Gastroesophageal sphincter (tissue), 4 donors: ENCODE measurements around the gene TNS3. TPM values are rescaled to one million over a fixed set of nuclear protein-coding genes. Genes with fewer than 3 reads are reported as not detected.

Experiments used
- ATAC-seq: fragments of 150-250 bp; one replicate; pipeline ENCODE4 v1.9.1; 2016; ENCODE audit warnings: mild to moderate bottlenecking, moderate library complexity
- H3K27ac ChIP-seq, 4 donors: fragments of 200-600 bp; sonication (generic) in 3 of 4; 1 replicate in 3 of 4; 2 replicates in 1 of 4; pipeline ENCODE4 v1.5.1; 2016 to 2019
- H3K27me3 ChIP-seq: fragments of 200-600 bp; sonication (generic); one replicate; pipeline ENCODE4 v1.5.1; 2019
- H3K36me3 ChIP-seq, 2 donors: fragments of 200-600 bp; sonication (generic); one replicate each; pipeline ENCODE4 v1.5.1; 2019; ENCODE audit warnings: control low read depth in 1 of 2
- H3K4me1 ChIP-seq, 3 donors: fragments of 200-600 bp; sonication (generic); 1 replicate in 2 of 3; 2 replicates in 1 of 3; pipeline ENCODE4 v1.5.1; 2016 to 2019; ENCODE audit warnings: control low read depth in 2 of 3
- H3K4me3 ChIP-seq, 2 donors: fragments of 200-600 bp; sonication (generic); one replicate each; pipeline ENCODE4 v1.5.1; 2019; ENCODE audit warnings: mild to moderate bottlenecking in 1 of 2, moderate library complexity in 1 of 2
- H3K9me3 ChIP-seq, 3 donors: fragments of 200-600 bp; sonication (generic); one replicate each; pipeline ENCODE4 v1.5.1; 2017 to 2019; ENCODE audit warnings: control low read depth in 2 of 3
- CTCF ChIP-seq, 4 experiments: fragments of 200-600 bp in 2 of 4; fragments of 450-650 bp in 2 of 4; sonication (generic) in 1 of 4; IDR thresholded peaks; one replicate each; pipeline ENCODE4 v1.5.1; 2017 to 2019; ENCODE audit warnings: antibody characterized with exemption in 4 of 4, mild to moderate bottlenecking in 2 of 4, moderate library complexity in 2 of 4
- EP300 ChIP-seq: sonication (generic); formaldehyde crosslinking; IDR thresholded peaks from one replicate; pipeline ENCODE4 v1.6.1; 2017; ENCODE audit warnings: antibody characterized with exemption, mild to moderate bottlenecking
- POLR2A ChIP-seq, 2 donors: fragments of 450-650 bp; IDR thresholded peaks; one replicate each; pipeline ENCODE4 v1.6.1; 2017; ENCODE audit warnings: antibody characterized with exemption in 2 of 2, mild to moderate bottlenecking in 2 of 2, moderate library complexity in 1 of 2
- POLR2AphosphoS5 ChIP-seq: sonication (generic); formaldehyde crosslinking; IDR thresholded peaks from one replicate; pipeline ENCODE4 v1.6.1; 2017; ENCODE audit warnings: antibody characterized with exemption
- WGBS, 2 donors: methylation state at CpG; one replicate each; pipeline ENCODE4 v1.1.5; 2018; ENCODE audit warnings: low coverage in 1 of 2; 5-methylcytosine and 5-hydroxymethylcytosine counted together
- total RNA-seq, 4 donors: library from RNA; depleted of rRNA; stranded (reverse); fragments of >200 nt; gene quantifications; one replicate each; pipeline ENCODE4 v1.1.0, GENCODE V29; 2016

Gene TNS3
- total RNA-seq, 4 donors from 2014 or later = 35.0 to 61.3 (median 45.1) TPM

GRCh38 chr7:47389923-47390630, 191.8 kb downstream of the TNS3 start:
- Histone ChIP-seq H3K4me1 (peaks cover 0 to 13% (median 0%) of the 10 kb centered on the region in 3 donors), H3K9me3 (no peaks in the 10 kb centered on the region), H3K27me3 (no peaks in the 10 kb centered on the region), H3K27ac (no peak overlapping the region), H3K4me3 (no peak overlapping the region), H3K36me3 (peaks cover 0 to 53% of the 10 kb centered on the region in 2 donors)
- TF ChIP-seq CTCF (IDR thresholded peaks at IDR 0.05) = no peak
- TF ChIP-seq POLR2AphosphoS5 = no peak
- TF ChIP-seq POLR2A (IDR thresholded peaks at IDR 0.05) = no peak
- TF ChIP-seq EP300 = no peak
- no peak for ATAC-seq
- 90 to 92% methylated on average over 2 of the region's 12 CpGs for WGBS, 2 donors

GRCh38 chr7:47389171-47389922, 192.6 kb downstream of the TNS3 start:
- Histone ChIP-seq H3K4me3 (no peak overlapping the region), H3K27ac (no peak overlapping the region), H3K36me3 (peaks cover 0 to 51% of the 10 kb centered on the region in 2 donors), H3K4me1 (peaks cover 0 to 13% (median 0%) of the 10 kb centered on the region in 3 donors), H3K27me3 (no peaks in the 10 kb centered on the region), H3K9me3 (no peaks in the 10 kb centered on the region)
- no peak for ATAC-seq
- 80 to 88% methylated on average over 2 to 6 of the region's 16 CpGs for WGBS, 2 donors
- TF ChIP-seq POLR2A (IDR thresholded peaks at IDR 0.05) (no peak), POLR2AphosphoS5 (no peak), EP300 (no peak), CTCF (IDR thresholded peaks at IDR 0.05) (no peak)

- H3K27me3 ChIP-seq = no peaks in the 10 kb centered on the region
- H3K27ac ChIP-seq = no peak overlapping the region
- H3K36me3 ChIP-seq = peaks cover 0 to 35% of the 10 kb centered on the region in 2 donors
- 44 to 84% methylated on average over 3 to 4 of the region's 5 CpGs for WGBS, 2 donors
- H3K4me1 ChIP-seq = peaks cover 0 to 8% (median 0%) of the 10 kb centered on the region in 3 donors
- ATAC-seq = no peak
- TF ChIP-seq POLR2A (IDR thresholded peaks at IDR 0.05) = no peak
- TF ChIP-seq EP300 = no peak
- no peak for TF ChIP-seq CTCF (IDR thresholded peaks at IDR 0.05)
- no peak overlapping the region for H3K4me3 ChIP-seq
- no peaks in the 10 kb centered on the region for H3K9me3 ChIP-seq
Observed at GRCh38 chr7:47387506-47387905, 194.4 kb downstream of the TNS3 start.

- Histone ChIP-seq H3K27me3 (no peaks in the 10 kb centered on the region), H3K4me1 (no peaks in the 10 kb centered on the region), H3K4me3 (no peak overlapping the region), H3K27ac (no peak overlapping the region), H3K36me3 (peaks cover 0 to 27% of the 10 kb centered on the region in 2 donors), H3K9me3 (no peaks in the 10 kb centered on the region)
- 90 to 99% methylated on average over 5 to 10 of the region's 14 CpGs for WGBS, 2 donors
- no peak for TF ChIP-seq CTCF (IDR thresholded peaks at IDR 0.05)
- no peak for TF ChIP-seq POLR2AphosphoS5
- TF ChIP-seq POLR2A (IDR thresholded peaks at IDR 0.05) = no peak
- TF ChIP-seq EP300 = no peak
- no peak for ATAC-seq
Observed at GRCh38 chr7:47386273-47386835, 195.6 kb downstream of the TNS3 start.
